Effector CD8-positive, alpha-beta T cell (primary cell): Measurements from ENCODE around the gene DRC1.
"Not testable (repeated sequence)": the region's sequence is repeated elsewhere in the genome, so short reads cannot be mapped to it uniquely, and the experiment has no call there.

Source experiments
- DNase-seq: peaks from one replicate; lab custom pipeline; 2025; lab: John Stamatoyannopoulos, UW
- total RNA-seq, 4 experiments: gene quantifications; one replicate each; lab custom pipeline; 2026; lab: John Stamatoyannopoulos, UW

Gene DRC1
- total RNA-seq = 0 to 0.54 (median 0) reads per million in 4 experiments

- no peak for DNase-seq
Observed at GRCh38 chr2:26401739-26402541, at the start of gene DRC1. DRC1 (plus strand) TSS chr2:26401920; CDS start chr2:26401990, 70 bp downstream.

- DNase-seq = no peak
Observed at GRCh38 chr2:26352892-26353291, 48.8 kb upstream of the DRC1 start.

- not testable (repeated sequence) for DNase-seq
Observed at GRCh38 chr2:26354469-26354868, 47.3 kb upstream of the DRC1 start.

- no peak for DNase-seq
Observed at GRCh38 chr2:26355038-26355995, 46.4 kb upstream of the DRC1 start.

GRCh38 chr2:26356111-26356510, 45.6 kb upstream of the DRC1 start:
- DNase-seq = no peak

- no peak for DNase-seq
Observed at GRCh38 chr2:26356771-26357170, 44.9 kb upstream of the DRC1 start.

- DNase-seq = no peak
Observed at GRCh38 chr2:26359886-26360473, 41.7 kb upstream of the DRC1 start.

GRCh38 chr2:26363323-26363722, 38.4 kb upstream of the DRC1 start:
- no peak for DNase-seq

- DNase-seq = no peak
Observed at GRCh38 chr2:26363958-26364357, 37.8 kb upstream of the DRC1 start.

- no peak for DNase-seq
Observed at GRCh38 chr2:26364669-26365068, 37.1 kb upstream of the DRC1 start.

- no peak for DNase-seq
Observed at GRCh38 chr2:26366957-26367356, 34.8 kb upstream of the DRC1 start.

- not testable (repeated sequence) for DNase-seq
Observed at GRCh38 chr2:26369664-26370063, 32.1 kb upstream of the DRC1 start.

- DNase-seq = not testable (repeated sequence)
Observed at GRCh38 chr2:26370909-26371308, 30.8 kb upstream of the DRC1 start.

- DNase-seq = no peak
Observed at GRCh38 chr2:26376799-26377198, 24.9 kb upstream of the DRC1 start.

GRCh38 chr2:26380281-26380680, 21.4 kb upstream of the DRC1 start:
- DNase-seq = no peak

- DNase-seq = no peak
Observed at GRCh38 chr2:26382564-26382963, 19.2 kb upstream of the DRC1 start.

- no peak for DNase-seq
Observed at GRCh38 chr2:26384183-26384582, 17.5 kb upstream of the DRC1 start.

- no peak for DNase-seq
Observed at GRCh38 chr2:26384597-26384996, 17.1 kb upstream of the DRC1 start.

GRCh38 chr2:26387189-26387588, 14.5 kb upstream of the DRC1 start:
- no peak for DNase-seq

GRCh38 chr2:26394694-26395093, 7.0 kb upstream of the DRC1 start:
- DNase-seq = no peak

- DNase-seq = no peak
Observed at GRCh38 chr2:26395394-26395793, 6.3 kb upstream of the DRC1 start.

GRCh38 chr2:26396734-26397298, 4.9 kb upstream of the DRC1 start:
- no peak for DNase-seq
